ENCODE measurements around the gene HNRNPUL2. TPM values are rescaled to one million over a fixed set of nuclear protein-coding genes. Genes with fewer than 3 reads are reported as not detected.
A peak's percentile ranks its signal among the peaks of the same experiment; 100 is the strongest.

The HNRNPUL2 gene
- total RNA-seq, 1 experiment from 2014 or later = 43.5 TPM

DNA sequence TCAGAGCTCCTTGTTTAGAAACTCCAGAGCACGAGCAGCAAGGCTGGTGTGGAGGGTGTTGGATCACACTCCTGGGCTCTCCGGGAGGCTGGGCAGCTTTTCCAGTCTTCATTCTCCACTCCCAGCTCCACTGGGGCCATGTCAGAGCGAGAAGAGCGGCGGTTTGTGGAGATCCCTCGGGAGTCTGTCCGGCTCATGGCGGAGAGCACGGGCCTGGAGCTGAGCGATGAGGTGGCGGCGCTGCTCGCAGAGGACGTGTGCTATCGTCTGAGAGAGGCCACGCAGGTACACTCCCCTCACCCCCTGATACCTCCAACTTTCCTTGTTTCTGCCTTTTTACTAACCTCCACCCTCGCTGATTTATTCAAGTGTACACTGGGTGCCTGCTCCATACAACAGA lies 48.4 kb upstream of the HNRNPUL2 start:
- H4K91ac ChIP-seq (ENCODE audit: insufficient read length, low read depth, low read length) = no peak overlapping the region
- H3K79me2 ChIP-seq (ENCODE audit: insufficient read depth, low read length) = peaks cover 3% of the 10 kb centered on the region; the same call in 1 of the 2 replicates
- H2BK5ac ChIP-seq (ENCODE audit: insufficient read length, low read length) = no peak overlapping the region
- no peak overlapping the region for H3K14ac ChIP-seq (ENCODE audit: insufficient read depth, low read length)
- no peak overlapping the region for H2AFZ ChIP-seq (ENCODE audit: low read length)
- H3K79me1 ChIP-seq (ENCODE audit: insufficient read depth, low read depth, low read length, poor library complexity, severe bottlenecking) = no peaks in the 10 kb centered on the region
- no peaks in the 10 kb centered on the region for H3K27me3 Mint-ChIP-seq (ENCODE audit: low read depth)
- no peak overlapping the region for H3K4me3 Mint-ChIP-seq
- peaks cover 4% of the 10 kb centered on the region for H3K23me2 ChIP-seq (ENCODE audit: insufficient read length, low read depth, low read length, poor library complexity, severe bottlenecking)
- no peak overlapping the region for H3K27ac ChIP-seq (ENCODE audit: insufficient read length, low read depth, low read length)
- H3K4ac ChIP-seq (ENCODE audit: low read depth, low read length) = no peak overlapping the region
- H2BK120ac ChIP-seq (ENCODE audit: low read depth, low read length, poor library complexity, severe bottlenecking) = no peak overlapping the region
- no peak overlapping the region for H3K23ac ChIP-seq (ENCODE audit: insufficient read length, low read depth, low read length)
- H3K4me1 ChIP-seq (ENCODE audit: insufficient read depth, low read length) = no peaks in the 10 kb centered on the region
- no peak for DNase-seq
- no peaks in the 10 kb centered on the region for H4K20me1 ChIP-seq (ENCODE audit: control insufficient read depth, insufficient read depth, insufficient read length)
- H4K8ac ChIP-seq (replicated peaks; ENCODE audit: insufficient read length, low read depth, low read length) = no peak overlapping the region
- peak overlapping the region in 2 of 3 experiments; percentile 39 to 85; a peak in 3 of 7 replicates for H3K27ac Mint-ChIP-seq
- H3K27me3 ChIP-seq (ENCODE audit: insufficient read depth, low read length) = no peaks in the 10 kb centered on the region
- H3T11ph ChIP-seq (ENCODE audit: low read length) = no peak overlapping the region
- no peak overlapping the region for H2AK5ac ChIP-seq (ENCODE audit: insufficient read length, low read length)
- no peaks in the 10 kb centered on the region; a peak in 1 of 5 replicates for H3K9me3 Mint-ChIP-seq
- no peak overlapping the region for H3K18ac ChIP-seq (ENCODE audit: insufficient read length, low read depth, low read length)
- H3K9ac ChIP-seq (ENCODE audit: extremely low read depth, insufficient read length, low read length) = no peak overlapping the region
- H3K36me3 Mint-ChIP-seq (ENCODE audit: insufficient read depth in 1 of 3, low read depth in 3 of 3) = peaks cover 32 to 58% (median 52%) of the 10 kb centered on the region in 3 experiments
- no peak overlapping the region for H4K5ac ChIP-seq (ENCODE audit: insufficient read length, low read depth, low read length)
- no peak overlapping the region for H2BK12ac ChIP-seq (ENCODE audit: insufficient read length, low read depth, low read length)
- no peak overlapping the region for H2BK20ac ChIP-seq (ENCODE audit: low read depth, low read length, poor library complexity, severe bottlenecking)
- no peak overlapping the region for H3K4me2 ChIP-seq (ENCODE audit: insufficient read depth, insufficient read length, low read length)
- H3K9me3 ChIP-seq (ENCODE audit: control insufficient read depth, low read depth, low read length) = no peaks in the 10 kb centered on the region
- no CpG with 5 or more reads among the region's 17 CpGs for WGBS (ENCODE audit: extremely low coverage, insufficient read length, low lambda C conversion rate)
- no peak overlapping the region for H3K56ac ChIP-seq (ENCODE audit: insufficient read length, low read depth, low read length)
- peaks cover 4 to 7% of the 10 kb centered on the region in 2 experiments for H3K4me1 Mint-ChIP-seq
- H2BK15ac ChIP-seq (ENCODE audit: low read depth, low read length) = no peak overlapping the region
- TF ChIP-seq, protein P1, sequence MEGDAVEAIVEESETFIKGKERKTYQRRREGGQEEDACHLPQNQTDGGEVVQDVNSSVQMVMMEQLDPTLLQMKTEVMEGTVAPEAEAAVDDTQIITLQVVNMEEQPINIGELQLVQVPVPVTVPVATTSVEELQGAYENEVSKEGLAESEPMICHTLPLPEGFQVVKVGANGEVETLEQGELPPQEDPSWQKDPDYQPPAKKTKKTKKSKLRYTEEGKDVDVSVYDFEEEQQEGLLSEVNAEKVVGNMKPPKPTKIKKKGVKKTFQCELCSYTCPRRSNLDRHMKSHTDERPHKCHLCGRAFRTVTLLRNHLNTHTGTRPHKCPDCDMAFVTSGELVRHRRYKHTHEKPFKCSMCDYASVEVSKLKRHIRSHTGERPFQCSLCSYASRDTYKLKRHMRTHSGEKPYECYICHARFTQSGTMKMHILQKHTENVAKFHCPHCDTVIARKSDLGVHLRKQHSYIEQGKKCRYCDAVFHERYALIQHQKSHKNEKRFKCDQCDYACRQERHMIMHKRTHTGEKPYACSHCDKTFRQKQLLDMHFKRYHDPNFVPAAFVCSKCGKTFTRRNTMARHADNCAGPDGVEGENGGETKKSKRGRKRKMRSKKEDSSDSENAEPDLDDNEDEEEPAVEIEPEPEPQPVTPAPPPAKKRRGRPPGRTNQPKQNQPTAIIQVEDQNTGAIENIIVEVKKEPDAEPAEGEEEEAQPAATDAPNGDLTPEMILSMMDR (conservative IDR thresholded peaks at IDR 0.05) = no peak

All from H9 (cell line).